Natural killer cell (primary cell): Measurements from ENCODE around the gene ASMT. TPM values are rescaled to one million over a fixed set of nuclear protein-coding genes. Genes with fewer than 3 reads are reported as not detected.
"Not testable (repeated sequence)": the region's sequence is repeated elsewhere in the genome, so short reads cannot be mapped to it uniquely, and the experiment has no call there.

ENCODE experiments used
- ATAC-seq, 3 donors: fragments of 150-1000 bp in 2 of 3; fragments of 200-7000 bp in 1 of 3; cut with Tn5 transposase; 1 replicate in 1 of 3; 2 replicates in 2 of 3; pipeline ENCODE4 v1.10.0; 2021; ENCODE audit warnings: mild to moderate bottlenecking in 2 of 3, moderate library complexity in 2 of 3
- DNase-seq, 2 donors: peaks; one replicate each; pipeline versions ENCODE4 v3.0.0 to v3.0.0-alpha.2; 2013 to 2021; ENCODE audit warnings: mixed read lengths in 1 of 2
- H3K27ac ChIP-seq: one replicate; pipeline ENCODE4 v1.5.1; 2013; ENCODE audit warnings: mild to moderate bottlenecking, low read length
- H3K27me3 ChIP-seq: one replicate; pipeline ENCODE4 v1.6.1; 2013; ENCODE audit warnings: low read length; ENCODE audit not compliant: control insufficient read depth, insufficient read depth
- H3K36me3 ChIP-seq: one replicate; pipeline ENCODE4 v1.6.1; 2013; ENCODE audit warnings: low read length; ENCODE audit not compliant: control insufficient read depth, insufficient read depth
- H3K4me1 ChIP-seq: one replicate; pipeline ENCODE4 v1.6.1; 2013; ENCODE audit warnings: low read length; ENCODE audit not compliant: control insufficient read depth, insufficient read depth
- H3K4me3 ChIP-seq: one replicate; pipeline ENCODE4 v1.5.1; 2013; ENCODE audit warnings: low read length
- H3K9me3 ChIP-seq: one replicate; pipeline ENCODE4 v1.6.1; 2013; ENCODE audit warnings: low read length; ENCODE audit not compliant: control insufficient read depth, insufficient read depth
- H3K27ac Mint-ChIP-seq, 2 donors: one replicate each; pipeline ENCODE4 v1.8.0; 2022; ENCODE audit warnings: mild to moderate bottlenecking in 2 of 2, mixed read lengths in 2 of 2, moderate library complexity in 1 of 2
- H3K27me3 Mint-ChIP-seq, 2 donors: one replicate each; pipeline ENCODE4 v1.8.0; 2022; ENCODE audit warnings: low read depth in 2 of 2, mixed read lengths in 2 of 2
- H3K36me3 Mint-ChIP-seq: one replicate; pipeline ENCODE4 v1.8.0; 2022; ENCODE audit warnings: mixed read lengths
- H3K4me1 Mint-ChIP-seq, 2 donors: one replicate each; pipeline ENCODE4 v1.8.0; 2022; ENCODE audit warnings: mixed read lengths in 2 of 2
- H3K4me3 Mint-ChIP-seq: one replicate; pipeline ENCODE4 v1.8.0; 2022; ENCODE audit warnings: mild to moderate bottlenecking, moderate library complexity, mixed read lengths
- H3K9me3 Mint-ChIP-seq, 2 donors: one replicate each; pipeline ENCODE4 v1.8.0; 2022; ENCODE audit warnings: mixed read lengths in 2 of 2
- CTCF ChIP-seq: fragments of 200-600 bp; IDR thresholded peaks from one replicate; pipeline ENCODE4 v1.8.0; 2022; ENCODE audit warnings: antibody characterized with exemption
- WGBS: methylation state at CpG from one replicate; pipeline ENCODE4 v1.1.7; 2013; ENCODE audit warnings: missing lambda C conversion rate; ENCODE audit not compliant: insufficient coverage; 5-methylcytosine and 5-hydroxymethylcytosine counted together
- intact Hi-C: fragments of 100-400 bp; cut with micrococcal nuclease; formaldehyde crosslinking; loops from one replicate; pipeline ENCODE4 v1.14.2; 2022
- total RNA-seq, 4 donors: library from RNA; stranded (reverse); fragments of 120-200 nt in 1 of 4; gene quantifications; one replicate each; pipeline versions ENCODE4 v1.2.3 to v1.2.4, GENCODE V29; 2013 to 2022

ASMT gene
- total RNA-seq, result 1 to 10 TPM in 2 of 3 donors, under 1 TPM in 1; 0.79 to 1.8 (median 1.5) TPM
- total RNA-seq (2013), result 0.20 TPM

- intact Hi-C loops, result no loop called here
- no peaks in the 10 kb centered on the region for H3K36me3 Mint-ChIP-seq
- DNase-seq (no peak), ATAC-seq (no peak)
- Histone ChIP-seq H3K36me3 (no peaks in the 10 kb centered on the region), H3K27ac (no peak within 1 kb of the TSS), H3K4me1 (no peaks in the 10 kb centered on the region), H3K9me3 (no peaks in the 10 kb centered on the region), H3K4me3 (no peak within 1 kb of the TSS), H3K27me3 (no peaks in the 10 kb centered on the region)
- no peaks in the 10 kb centered on the region for H3K27me3 Mint-ChIP-seq
- no peak for TF ChIP-seq CTCF
- H3K4me1 Mint-ChIP-seq, result no peaks in the 10 kb centered on the region
- no peaks in the 10 kb centered on the region for H3K9me3 Mint-ChIP-seq
- no peak within 1 kb of the TSS for H3K4me3 Mint-ChIP-seq
- WGBS, result 88% methylated on average over 17 of the region's 17 CpGs
- H3K27ac Mint-ChIP-seq, result no peak within 1 kb of the TSS
Observed at GRCh38 chrX:1614927-1615326, at the start of gene ASMT. Gene ASMT, plus strand, starts transcription at chrX:1615059. Its CDS starts 141 bp downstream, at chrX:1615200.

DNA sequence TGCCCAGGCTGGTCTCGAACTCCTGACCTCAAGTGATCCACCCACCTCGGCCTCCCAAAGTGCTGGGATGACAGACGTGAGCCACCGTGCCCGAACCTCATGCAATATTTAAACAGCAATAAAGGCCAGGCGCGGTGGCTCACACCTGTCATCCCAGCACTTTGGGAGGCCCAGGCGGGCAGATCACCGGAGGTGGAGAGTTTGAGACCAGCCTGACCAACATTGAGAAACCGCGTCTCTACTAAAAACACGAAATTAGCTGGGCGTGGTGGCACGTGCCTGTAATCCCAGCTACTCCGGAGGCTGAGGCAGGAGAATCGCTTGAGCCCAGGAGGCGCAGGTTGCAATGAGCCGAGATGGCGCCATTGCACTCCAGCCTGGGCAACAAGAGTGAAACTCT lies 40.7 kb upstream of the ASMT start:
- H3K9me3 Mint-ChIP-seq, H3K27me3 ChIP-seq, H3K9me3 ChIP-seq, H3K4me3 ChIP-seq, intact Hi-C loops, H3K27me3 Mint-ChIP-seq, ATAC-seq, H3K27ac Mint-ChIP-seq, DNase-seq, H3K36me3 Mint-ChIP-seq, H3K27ac ChIP-seq, H3K4me3 Mint-ChIP-seq, H3K36me3 ChIP-seq: not testable (repeated sequence)
- 97% methylated on average over 17 of the region's 19 CpGs for WGBS
- peaks cover 18% of the 10 kb centered on the region in 2 donors for H3K4me1 Mint-ChIP-seq
- peaks cover 25% of the 10 kb centered on the region for H3K4me1 ChIP-seq

DNA sequence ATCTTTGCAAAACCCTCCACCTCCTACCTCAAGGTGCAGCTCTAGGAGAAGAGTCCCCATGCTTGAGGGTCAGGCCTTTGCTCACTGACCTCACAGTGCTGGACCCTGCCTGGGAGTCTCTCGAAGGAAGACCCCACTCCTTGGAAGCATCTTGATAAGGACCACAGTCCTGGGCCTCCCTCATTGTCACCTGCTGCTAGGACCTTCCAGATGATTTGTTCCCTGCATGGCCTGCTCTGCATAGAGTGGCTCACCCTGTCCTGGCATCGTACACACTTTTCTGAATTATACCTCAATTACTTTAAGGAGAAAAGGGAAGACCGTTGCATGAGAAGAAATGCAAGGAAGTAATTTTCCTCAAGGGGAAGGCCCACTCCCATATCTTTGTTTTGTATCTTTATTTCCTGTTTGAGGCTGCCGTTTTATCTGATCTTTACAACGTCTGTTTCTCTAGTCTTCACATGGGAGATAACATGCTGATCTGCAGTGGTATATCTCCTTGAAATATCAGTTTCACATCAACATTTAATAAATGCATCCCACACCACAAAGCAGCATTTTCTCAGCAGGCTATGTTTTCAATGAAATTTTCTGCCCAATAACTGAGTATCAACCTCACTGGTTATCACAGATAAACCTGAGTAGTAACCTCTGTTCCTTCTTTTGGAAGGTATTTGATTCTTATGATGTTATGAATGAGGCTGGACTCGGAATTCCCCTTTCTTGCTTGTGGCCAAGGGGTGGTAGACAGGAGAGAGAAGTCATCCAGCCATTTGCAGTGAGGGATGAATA lies 38.5 kb upstream of the ASMT start:
- 33% methylated on average over 5 of the region's 6 CpGs for WGBS
- intact Hi-C loops, result no loop called here
- ATAC-seq (no peak), DNase-seq (peak in 1 of 2 donors; percentile 71)
- Mint-ChIP-seq H3K27ac (no peak overlapping the region), H3K4me3 (no peak overlapping the region), H3K27me3 (no peaks in the 10 kb centered on the region), H3K9me3 (no peaks in the 10 kb centered on the region), H3K36me3 (no peaks in the 10 kb centered on the region), H3K4me1 (peaks cover 0 to 7% of the 10 kb centered on the region in 2 donors)
- Histone ChIP-seq H3K27me3 (no peaks in the 10 kb centered on the region), H3K4me3 (no peak overlapping the region), H3K27ac (no peak overlapping the region), H3K9me3 (peaks cover 4% of the 10 kb centered on the region), H3K4me1 (peaks cover 8% of the 10 kb centered on the region), H3K36me3 (no peaks in the 10 kb centered on the region)
- no peak for TF ChIP-seq CTCF

- DNase-seq, result peak in 1 of 2 donors; percentile 2
- H3K27ac ChIP-seq, result no peak overlapping the region
- H3K9me3 Mint-ChIP-seq, result no peaks in the 10 kb centered on the region
- no peaks in the 10 kb centered on the region for H3K36me3 Mint-ChIP-seq
- no peak overlapping the region for H3K4me3 Mint-ChIP-seq
- no peaks in the 10 kb centered on the region for H3K36me3 ChIP-seq
- peaks cover 4% of the 10 kb centered on the region for H3K9me3 ChIP-seq
- WGBS, result 99% methylated on average over 2 of the region's 2 CpGs
- H3K4me1 ChIP-seq, result peaks cover 8% of the 10 kb centered on the region
- H3K27me3 Mint-ChIP-seq, result no peaks in the 10 kb centered on the region
- H3K27ac Mint-ChIP-seq, result no peak overlapping the region
- H3K4me1 Mint-ChIP-seq, result peaks cover 3 to 8% of the 10 kb centered on the region in 2 donors
- H3K27me3 ChIP-seq, result no peaks in the 10 kb centered on the region
- no peak for TF ChIP-seq CTCF
- intact Hi-C loops, result no loop called here
- no peak for ATAC-seq
- no peak overlapping the region for H3K4me3 ChIP-seq
Observed at GRCh38 chrX:1577845-1578244, 37.0 kb upstream of the ASMT start.
